NT2/D1 (cell line): ENCODE data around the gene SPATA2.

Experiments used
- YY1 ChIP-seq: IDR thresholded peaks from 2 replicates; pipeline ENCODE4 v1.6.1; 2011; ENCODE audit not compliant: insufficient read length, insufficient read depth
- ZNF274 ChIP-seq: IDR thresholded peaks from 2 replicates; pipeline ENCODE4 v1.6.1; 2011; ENCODE audit warnings: mild to moderate bottlenecking, low read depth, low read length

- no peak for TF ChIP-seq ZNF274
- TF ChIP-seq YY1 = no peak
Observed at GRCh38 chr20:49945701-49946477, 30.6 kb upstream of the SPATA2 start.
